Activated T-cell treated with anti-CD3 and anti-CD28 coated beads, Interleukin-2, amount 50 U/mL, for 4 hours (primary cell): ENCODE measurements around the gene GAS2L2. TPM values are rescaled to one million over a fixed set of nuclear protein-coding genes. Genes with fewer than 3 reads are reported as not detected.

Experiments used
- ATAC-seq, 2 donors: fragments of 200-7000 bp; cut with Tn5 transposase; one replicate each; pipeline ENCODE4 v1.10.0; 2021
- DNase-seq: peaks from one replicate; pipeline ENCODE4 v3.0.0-alpha.2; 2020
- H3K27me3 Mint-ChIP-seq: one replicate; pipeline ENCODE4 v1.8.0; 2021; ENCODE audit warnings: low read depth, mixed read lengths
- H3K36me3 Mint-ChIP-seq: one replicate; pipeline ENCODE4 v1.8.0; 2022; ENCODE audit warnings: mixed read lengths; ENCODE audit not compliant: insufficient read depth
- H3K4me1 Mint-ChIP-seq: one replicate; pipeline ENCODE4 v1.8.0; 2021; ENCODE audit warnings: low read depth, mixed read lengths
- H3K4me3 Mint-ChIP-seq: one replicate; pipeline ENCODE4 v1.8.0; 2021; ENCODE audit warnings: mild to moderate bottlenecking, moderate library complexity, mixed read lengths
- H3K9me3 Mint-ChIP-seq: one replicate; pipeline ENCODE4 v1.8.0; 2021; ENCODE audit warnings: mixed read lengths
- total RNA-seq, 3 donors: library from RNA; stranded (reverse); gene quantifications; one replicate each; pipeline ENCODE4 v1.2.1, GENCODE V29; 2021

Gene GAS2L2
- under 1 TPM in 1 of 3 donors, not detected in 2; 0.05 TPM for total RNA-seq

- Mint-ChIP-seq H3K27me3 (peaks cover 39% of the 10 kb centered on the region), H3K9me3 (no peaks in the 10 kb centered on the region), H3K4me3 (no peak within 1 kb of the TSS), H3K4me1 (peaks cover 13% of the 10 kb centered on the region), H3K36me3 (no peaks in the 10 kb centered on the region)
- DNase-seq (no peak), ATAC-seq (no peak)
Observed at GRCh38 chr17:35752945-35753764, at the start of gene GAS2L2. GAS2L2 (minus strand) TSS chr17:35753239; CDS start chr17:35752850, 389 bp downstream.

DNA sequence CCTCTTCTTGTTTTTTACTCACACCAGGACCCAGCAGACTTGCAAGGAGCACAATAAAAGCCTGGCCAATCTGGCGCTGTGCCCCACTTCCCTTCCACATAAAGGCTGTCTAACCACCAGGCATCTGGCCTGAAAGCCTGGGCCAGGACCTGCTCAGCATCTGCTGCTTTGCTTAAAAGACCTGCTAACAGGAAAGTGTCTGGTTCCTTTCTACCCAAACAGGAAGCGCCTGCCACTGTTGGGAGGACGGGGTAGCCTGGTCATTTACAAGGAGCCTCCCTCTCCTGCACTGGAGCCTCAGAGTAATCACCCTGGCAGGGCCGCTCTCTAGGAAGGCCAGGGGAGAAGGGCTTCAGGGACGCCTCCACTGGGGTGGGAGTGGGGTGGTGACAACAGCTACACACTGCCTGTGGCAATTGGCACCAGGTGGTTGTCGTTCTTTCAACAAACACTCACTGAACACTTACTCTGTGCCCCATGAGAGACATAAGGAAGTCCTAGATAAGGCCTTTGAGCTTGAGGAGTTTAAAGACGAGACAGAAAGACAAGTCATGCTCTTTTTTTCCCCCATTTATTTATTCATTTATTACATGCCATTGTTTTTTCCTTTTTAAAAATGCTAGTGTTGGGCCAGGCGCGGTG is 48.7 kb upstream of the GAS2L2 start:
- no peak for ATAC-seq
- peaks cover 26% of the 10 kb centered on the region for H3K4me1 Mint-ChIP-seq

GRCh38 chr17:35799942-35800341 is 46.9 kb upstream of the GAS2L2 start:
- no peak overlapping the region for H3K4me3 Mint-ChIP-seq
- H3K9me3 Mint-ChIP-seq, result no peaks in the 10 kb centered on the region
- peaks cover 18% of the 10 kb centered on the region for H3K27me3 Mint-ChIP-seq
- DNase-seq (no peak), ATAC-seq (no peak)
- H3K36me3 Mint-ChIP-seq, result no peaks in the 10 kb centered on the region
- H3K4me1 Mint-ChIP-seq, result peaks cover 34% of the 10 kb centered on the region

More for the DNA sequence above, 48.7 kb upstream of the GAS2L2 start:
- Mint-ChIP-seq H3K27me3 (peaks cover 9% of the 10 kb centered on the region), H3K36me3 (no peaks in the 10 kb centered on the region), H3K9me3 (no peaks in the 10 kb centered on the region), H3K4me3 (no peak overlapping the region)
- no peak for DNase-seq

- no peak overlapping the region for H3K4me3 Mint-ChIP-seq
- H3K27me3 Mint-ChIP-seq, result peaks cover 37% of the 10 kb centered on the region
- peaks cover 30% of the 10 kb centered on the region for H3K4me1 Mint-ChIP-seq
- H3K9me3 Mint-ChIP-seq, result no peaks in the 10 kb centered on the region
- ATAC-seq (no peak), DNase-seq (no peak)
- H3K36me3 Mint-ChIP-seq, result no peaks in the 10 kb centered on the region
Observed at GRCh38 chr17:35797918-35798317, 44.9 kb upstream of the GAS2L2 start.

GRCh38 chr17:35797370-35797769 is 44.3 kb upstream of the GAS2L2 start:
- peak overlapping the region; percentile 19 for H3K4me3 Mint-ChIP-seq

GRCh38 chr17:35796942-35797341 is 43.9 kb upstream of the GAS2L2 start:
- Mint-ChIP-seq H3K36me3 (no peaks in the 10 kb centered on the region), H3K9me3 (no peaks in the 10 kb centered on the region), H3K4me3 (no peak overlapping the region), H3K27me3 (peaks cover 40% of the 10 kb centered on the region), H3K4me1 (peaks cover 25% of the 10 kb centered on the region)
- ATAC-seq, result no peak
- no peak for DNase-seq

More at GRCh38 chr17:35797370-35797769, 44.3 kb upstream of the GAS2L2 start:
- Mint-ChIP-seq H3K36me3 (no peaks in the 10 kb centered on the region), H3K27me3 (peaks cover 37% of the 10 kb centered on the region), H3K4me1 (peaks cover 27% of the 10 kb centered on the region), H3K9me3 (no peaks in the 10 kb centered on the region)
- no peak for DNase-seq
- ATAC-seq, result no peak

GRCh38 chr17:35795871-35796265 is 42.8 kb upstream of the GAS2L2 start:
- Mint-ChIP-seq H3K36me3 (no peaks in the 10 kb centered on the region), H3K4me3 (peak overlapping the region; percentile 70), H3K4me1 (peaks cover 16% of the 10 kb centered on the region), H3K9me3 (no peaks in the 10 kb centered on the region), H3K27me3 (peaks cover 40% of the 10 kb centered on the region)
- DNase-seq (no peak), ATAC-seq (peak in 1 of 2 donors; percentile 1)

DNA sequence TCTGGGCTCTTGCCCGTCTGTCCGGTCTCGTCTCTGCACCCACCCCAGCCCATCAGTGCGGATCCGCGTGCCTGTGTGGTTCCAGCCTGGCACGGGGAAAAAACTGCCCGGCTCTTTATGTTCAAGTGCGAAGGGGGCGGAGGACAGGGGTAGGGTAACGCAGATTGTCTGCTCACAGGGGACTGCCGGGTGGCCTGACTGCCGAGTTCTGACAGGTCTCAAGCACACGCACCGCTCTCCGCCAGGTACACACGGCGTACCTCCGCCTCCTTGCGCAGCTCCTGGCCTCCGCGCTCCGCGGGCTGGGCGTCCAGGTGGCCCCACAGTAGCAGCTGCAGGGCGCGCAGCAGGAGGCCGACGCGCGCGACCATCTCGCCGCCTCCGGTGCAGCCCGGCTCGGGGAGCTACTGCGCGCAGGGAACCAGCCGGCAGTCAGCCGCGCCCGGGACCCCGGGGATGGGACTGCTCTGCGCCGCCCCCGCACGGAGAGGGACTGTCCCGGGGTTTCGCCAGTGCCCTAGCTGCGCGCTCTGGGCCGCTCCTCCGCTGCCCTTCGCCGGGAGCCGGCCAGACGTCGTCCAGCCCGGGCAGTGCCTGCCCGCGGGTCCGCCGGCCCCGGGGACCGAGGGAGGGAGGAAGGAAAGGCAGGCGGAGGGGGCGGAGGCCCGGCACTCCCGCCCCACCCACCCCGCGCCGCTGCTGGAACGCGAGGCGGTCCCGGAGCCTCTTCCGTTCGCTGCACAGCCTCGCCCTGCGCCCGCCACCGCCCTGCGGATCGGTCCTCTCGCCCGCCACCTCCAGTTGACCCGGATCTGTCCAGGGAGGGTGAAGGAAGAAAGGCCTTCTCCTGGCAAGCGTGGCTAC is 42.2 kb upstream of the GAS2L2 start, which contains the start of gene MMP28:
TSS of gene MMP28 (minus strand) at position 635 of the 864 bp plus-strand sequence. CDS start at position 371, 264 bp downstream.
- no peaks in the 10 kb centered on the region for H3K36me3 Mint-ChIP-seq
- ATAC-seq, result peak; percentile 86 to 89
- H3K27me3 Mint-ChIP-seq, result peaks cover 40% of the 10 kb centered on the region
- DNase-seq, result peak; percentile 25
- H3K4me3 Mint-ChIP-seq, result peak within 1 kb of the TSS; percentile 70
- no peaks in the 10 kb centered on the region for H3K9me3 Mint-ChIP-seq
- H3K4me1 Mint-ChIP-seq, result peaks cover 14% of the 10 kb centered on the region

GRCh38 chr17:35793257-35793656 is 40.2 kb upstream of the GAS2L2 start:
- no peak for DNase-seq
- H3K36me3 Mint-ChIP-seq, result no peaks in the 10 kb centered on the region
- H3K9me3 Mint-ChIP-seq, result no peaks in the 10 kb centered on the region
- peaks cover 26% of the 10 kb centered on the region for H3K4me1 Mint-ChIP-seq
- peaks cover 35% of the 10 kb centered on the region for H3K27me3 Mint-ChIP-seq
- no peak overlapping the region for H3K4me3 Mint-ChIP-seq
- ATAC-seq, result no peak

GRCh38 chr17:35791681-35792350 is 38.8 kb upstream of the GAS2L2 start:
- Mint-ChIP-seq H3K4me1 (peaks cover 28% of the 10 kb centered on the region), H3K9me3 (no peaks in the 10 kb centered on the region), H3K27me3 (peaks cover 32% of the 10 kb centered on the region), H3K36me3 (no peaks in the 10 kb centered on the region), H3K4me3 (no peak overlapping the region)
- no peak for ATAC-seq
- DNase-seq, result no peak

GRCh38 chr17:35790841-35791240 is 37.8 kb upstream of the GAS2L2 start:
- Mint-ChIP-seq H3K4me3 (no peak overlapping the region), H3K4me1 (peaks cover 24% of the 10 kb centered on the region), H3K27me3 (peaks cover 26% of the 10 kb centered on the region), H3K9me3 (no peaks in the 10 kb centered on the region), H3K36me3 (no peaks in the 10 kb centered on the region)
- ATAC-seq (no peak), DNase-seq (no peak)

- H3K4me3 Mint-ChIP-seq, result no peak overlapping the region
- no peaks in the 10 kb centered on the region for H3K9me3 Mint-ChIP-seq
- no peak for DNase-seq
Observed at GRCh38 chr17:35788477-35789368, 35.7 kb upstream of the GAS2L2 start.

DNA sequence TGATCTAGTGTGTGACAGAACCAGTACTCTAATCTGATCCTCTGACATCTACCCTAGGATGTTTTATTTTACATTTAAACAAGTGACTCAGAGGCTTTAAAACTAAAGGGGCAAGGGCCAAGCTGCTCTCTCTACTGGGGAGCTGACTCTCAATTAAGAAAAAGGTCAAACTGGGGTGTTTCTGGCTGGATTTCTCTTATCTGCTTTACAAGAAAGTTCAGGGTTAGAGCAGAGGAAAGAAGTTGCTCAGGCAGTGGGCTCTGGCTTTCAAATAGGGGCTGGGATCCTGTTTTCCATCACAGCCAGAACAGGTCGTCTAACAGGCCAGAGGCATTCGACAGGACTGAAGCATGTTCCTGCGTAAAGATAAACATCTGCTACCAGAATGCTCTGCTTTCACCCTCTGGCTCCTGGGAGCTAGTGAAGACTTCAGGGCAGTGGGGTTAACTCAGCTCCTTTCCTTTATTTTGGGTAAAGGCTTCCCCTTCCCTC is 33.9 kb upstream of the GAS2L2 start:
- no peak for ATAC-seq
- H3K4me3 Mint-ChIP-seq, result no peak overlapping the region
- DNase-seq, result no peak
- no peaks in the 10 kb centered on the region for H3K9me3 Mint-ChIP-seq
- H3K36me3 Mint-ChIP-seq, result no peaks in the 10 kb centered on the region
- H3K27me3 Mint-ChIP-seq, result peaks cover 4% of the 10 kb centered on the region
- peaks cover 13% of the 10 kb centered on the region for H3K4me1 Mint-ChIP-seq

More at GRCh38 chr17:35788477-35789368, 35.7 kb upstream of the GAS2L2 start:
- Mint-ChIP-seq H3K4me1 (peaks cover 15% of the 10 kb centered on the region), H3K27me3 (peaks cover 12% of the 10 kb centered on the region), H3K36me3 (no peaks in the 10 kb centered on the region)
- ATAC-seq, result peak; percentile 72
